GM23338 (cell line): ENCODE results near the gene PRPF18. TPM values are rescaled to one million over a fixed set of nuclear protein-coding genes. Genes with fewer than 3 reads are reported as not detected.

Experiments
- ATAC-seq: fragments of 200-7000 bp; cut with Tn5 transposase; 3 replicates; pipeline ENCODE4 v1.9.1; 2020
- DNase-seq: peaks from one replicate; pipeline ENCODE4 v3.0.0-alpha.2; 2015; ENCODE audit warnings: low spot score
- H2AFZ ChIP-seq: fragments of 200-600 bp; sonication (generic); 2 replicates; pipeline ENCODE4 v1.8.0; 2016; ENCODE audit warnings: antibody characterized with exemption, mild to moderate bottlenecking, moderate library complexity
- H3F3A ChIP-seq: fragments of 200-600 bp; sonication (generic); replicated peaks from 2 replicates; pipeline ENCODE4 v1.8.0; 2017; ENCODE audit warnings: antibody characterized with exemption, mixed run types, low read depth
- H3K27ac ChIP-seq: fragments of 200-600 bp; sonication (generic); 2 replicates; pipeline ENCODE4 v1.6.1; 2016; ENCODE audit warnings: low read depth
- H3K27me3 ChIP-seq: fragments of 200-600 bp; sonication (generic); 2 replicates; pipeline ENCODE4 v1.8.0; 2016; ENCODE audit warnings: mild to moderate bottlenecking, mixed run types, moderate library complexity; ENCODE audit not compliant: insufficient read depth
- H3K36me3 ChIP-seq: fragments of 200-600 bp; sonication (generic); 2 replicates; pipeline ENCODE4 v1.8.0; 2016; ENCODE audit warnings: mild to moderate bottlenecking; ENCODE audit not compliant: insufficient read depth
- H3K4me1 ChIP-seq: fragments of 200-600 bp; sonication (generic); 2 replicates; pipeline ENCODE4 v1.8.0; 2016; ENCODE audit warnings: mild to moderate bottlenecking, moderate library complexity; ENCODE audit not compliant: insufficient read depth
- H3K4me2 ChIP-seq: fragments of 200-600 bp; sonication (generic); 2 replicates; pipeline ENCODE4 v1.7.1; 2017; ENCODE audit warnings: mixed run types
- H3K4me3 ChIP-seq: fragments of 200-600 bp; sonication (generic); 2 replicates; pipeline ENCODE4 v1.6.1; 2016; ENCODE audit warnings: mixed run types
- H3K79me2 ChIP-seq: fragments of 200-600 bp; sonication (generic); replicated peaks from 2 replicates; pipeline ENCODE4 v1.8.0; 2017; ENCODE audit warnings: mild to moderate bottlenecking; ENCODE audit not compliant: insufficient read depth
- H3K9me2 ChIP-seq: fragments of 200-600 bp; sonication (generic); 2 replicates; pipeline ENCODE4 v1.8.0; 2017; ENCODE audit not compliant: insufficient read depth
- H4K20me1 ChIP-seq: fragments of 200-600 bp; sonication (generic); replicated peaks from 2 replicates; pipeline ENCODE4 v1.8.0; 2017; ENCODE audit warnings: mild to moderate bottlenecking; ENCODE audit not compliant: insufficient read depth
- H3K27ac Mint-ChIP-seq: 2 replicates; pipeline ENCODE4 v1.8.0; 2020; ENCODE audit warnings: inconsistent platforms, mild to moderate bottlenecking, moderate library complexity, mixed read lengths
- H3K27me3 Mint-ChIP-seq: 3 replicates; pipeline ENCODE4 v1.8.0; 2022; ENCODE audit warnings: low read depth, mild to moderate bottlenecking, moderate library complexity, mixed read lengths, inconsistent platforms; ENCODE audit not compliant: insufficient read depth, poor library complexity
- H3K36me3 Mint-ChIP-seq: 3 replicates; pipeline ENCODE4 v1.8.0; 2021; ENCODE audit warnings: low read depth, mild to moderate bottlenecking, inconsistent platforms, moderate library complexity, mixed read lengths
- H3K4me1 Mint-ChIP-seq: 3 replicates; pipeline ENCODE4 v1.8.0; 2020; ENCODE audit warnings: mild to moderate bottlenecking, inconsistent platforms, mixed read lengths
- H3K4me3 Mint-ChIP-seq: 3 replicates; pipeline ENCODE4 v1.8.0; 2021; ENCODE audit warnings: moderate library complexity, mild to moderate bottlenecking, inconsistent platforms, mixed read lengths
- H3K9me3 Mint-ChIP-seq: 3 replicates; pipeline ENCODE4 v1.8.0; 2020; ENCODE audit warnings: moderate library complexity, mild to moderate bottlenecking, inconsistent platforms, mixed read lengths
- CREB1 ChIP-seq: fragments of 250-450 bp; sonication (Bioruptor Pico); IDR thresholded peaks from 2 replicates; pipeline ENCODE4 v1.5.0; 2020; ENCODE audit warnings: low read depth, mild to moderate bottlenecking, moderate library complexity
- EZH2 ChIP-seq: fragments of 200-600 bp; sonication (generic); IDR thresholded peaks from one replicate; pipeline ENCODE4 v1.8.0; 2017; ENCODE audit warnings: antibody characterized with exemption, mild to moderate bottlenecking, low read depth; ENCODE audit not compliant: unreplicated experiment
- EZH2phosphoT487 ChIP-seq: fragments of 200-600 bp; sonication (generic); IDR thresholded peaks from one replicate; pipeline ENCODE4 v1.8.1; 2018; ENCODE audit warnings: antibody characterized with exemption; ENCODE audit not compliant: unreplicated experiment
- JUNB ChIP-seq: IDR thresholded peaks from one replicate; pipeline ENCODE4 v1.6.1; 2016; ENCODE audit warnings: antibody characterized with exemption; ENCODE audit not compliant: unreplicated experiment
- REST ChIP-seq: IDR thresholded peaks from one replicate; pipeline ENCODE4 v1.6.1; 2018; ENCODE audit warnings: antibody characterized with exemption; ENCODE audit not compliant: unreplicated experiment
- STAT1 ChIP-seq: IDR thresholded peaks from one replicate; pipeline ENCODE4 v1.6.1; 2016; ENCODE audit warnings: antibody characterized with exemption; ENCODE audit not compliant: unreplicated experiment
- ZNF114 ChIP-seq: fragments of 250-450 bp; sonication (Bioruptor Pico); IDR thresholded peaks from 2 replicates; pipeline ENCODE4 v1.5.0; 2020; ENCODE audit warnings: mild to moderate bottlenecking, moderate library complexity
- polyA plus RNA-seq: library from polyadenylated mRNA; unstranded; fragments of >200 nt; fragmentation: Nextera tagmentation; extraction: Ambion mirVana; gene quantifications from 2 replicates; pipeline ENCODE4 v1.2.1, GENCODE V29; 2016
- total RNA-seq: library from RNA; depleted of rRNA; stranded (reverse); fragments of >200 nt; shearing (Covaris generic); gene quantifications from 2 replicates; pipeline ENCODE4 v1.2.3, GENCODE V29; 2014
- TF ChIP-seq, protein P1 (sequence below): fragments of 250-450 bp; sonication (Bioruptor Pico); IDR thresholded peaks from 2 replicates; pipeline ENCODE4 v1.5.0; 2020; ENCODE audit warnings: mild to moderate bottlenecking, moderate library complexity
- TF ChIP-seq, protein P2 (sequence below), 2 experiments: fragments of 200-600 bp in 1 of 2; sonication (generic) in 1 of 2; conservative IDR thresholded peaks; 2 replicates each; pipeline versions ENCODE4 v1.5.1 to v1.6.1; 2016 to 2017; ENCODE audit warnings: antibody characterized with exemption in 2 of 2, low read depth in 2 of 2, mild to moderate bottlenecking in 2 of 2, moderate library complexity in 1 of 2

The PRPF18 gene
- total and polyA plus RNA-seq, 2 experiments from 2014 or later, result 15.1 to 17.2 TPM

DNA sequence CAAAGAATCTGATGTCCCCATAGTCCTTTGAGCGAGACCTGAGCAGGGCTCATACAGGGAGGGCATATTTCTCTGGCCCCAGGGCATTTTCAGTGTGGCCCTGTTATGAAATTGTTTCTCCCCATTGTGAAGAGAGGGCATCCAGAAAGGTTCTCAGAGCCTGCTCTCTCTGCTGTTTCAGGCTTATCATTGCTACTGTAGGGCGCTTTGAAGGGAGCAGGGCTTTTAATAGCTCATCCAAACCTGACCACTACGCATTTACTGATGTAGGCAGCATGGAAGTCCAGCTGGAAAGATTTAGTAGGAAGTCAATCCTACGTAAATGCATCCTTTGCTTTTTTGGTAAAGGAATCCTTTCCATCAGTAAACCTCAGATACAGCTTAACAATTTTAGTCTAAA is 68.1 kb downstream of the PRPF18 start (continued):
- TF ChIP-seq, protein P1, sequence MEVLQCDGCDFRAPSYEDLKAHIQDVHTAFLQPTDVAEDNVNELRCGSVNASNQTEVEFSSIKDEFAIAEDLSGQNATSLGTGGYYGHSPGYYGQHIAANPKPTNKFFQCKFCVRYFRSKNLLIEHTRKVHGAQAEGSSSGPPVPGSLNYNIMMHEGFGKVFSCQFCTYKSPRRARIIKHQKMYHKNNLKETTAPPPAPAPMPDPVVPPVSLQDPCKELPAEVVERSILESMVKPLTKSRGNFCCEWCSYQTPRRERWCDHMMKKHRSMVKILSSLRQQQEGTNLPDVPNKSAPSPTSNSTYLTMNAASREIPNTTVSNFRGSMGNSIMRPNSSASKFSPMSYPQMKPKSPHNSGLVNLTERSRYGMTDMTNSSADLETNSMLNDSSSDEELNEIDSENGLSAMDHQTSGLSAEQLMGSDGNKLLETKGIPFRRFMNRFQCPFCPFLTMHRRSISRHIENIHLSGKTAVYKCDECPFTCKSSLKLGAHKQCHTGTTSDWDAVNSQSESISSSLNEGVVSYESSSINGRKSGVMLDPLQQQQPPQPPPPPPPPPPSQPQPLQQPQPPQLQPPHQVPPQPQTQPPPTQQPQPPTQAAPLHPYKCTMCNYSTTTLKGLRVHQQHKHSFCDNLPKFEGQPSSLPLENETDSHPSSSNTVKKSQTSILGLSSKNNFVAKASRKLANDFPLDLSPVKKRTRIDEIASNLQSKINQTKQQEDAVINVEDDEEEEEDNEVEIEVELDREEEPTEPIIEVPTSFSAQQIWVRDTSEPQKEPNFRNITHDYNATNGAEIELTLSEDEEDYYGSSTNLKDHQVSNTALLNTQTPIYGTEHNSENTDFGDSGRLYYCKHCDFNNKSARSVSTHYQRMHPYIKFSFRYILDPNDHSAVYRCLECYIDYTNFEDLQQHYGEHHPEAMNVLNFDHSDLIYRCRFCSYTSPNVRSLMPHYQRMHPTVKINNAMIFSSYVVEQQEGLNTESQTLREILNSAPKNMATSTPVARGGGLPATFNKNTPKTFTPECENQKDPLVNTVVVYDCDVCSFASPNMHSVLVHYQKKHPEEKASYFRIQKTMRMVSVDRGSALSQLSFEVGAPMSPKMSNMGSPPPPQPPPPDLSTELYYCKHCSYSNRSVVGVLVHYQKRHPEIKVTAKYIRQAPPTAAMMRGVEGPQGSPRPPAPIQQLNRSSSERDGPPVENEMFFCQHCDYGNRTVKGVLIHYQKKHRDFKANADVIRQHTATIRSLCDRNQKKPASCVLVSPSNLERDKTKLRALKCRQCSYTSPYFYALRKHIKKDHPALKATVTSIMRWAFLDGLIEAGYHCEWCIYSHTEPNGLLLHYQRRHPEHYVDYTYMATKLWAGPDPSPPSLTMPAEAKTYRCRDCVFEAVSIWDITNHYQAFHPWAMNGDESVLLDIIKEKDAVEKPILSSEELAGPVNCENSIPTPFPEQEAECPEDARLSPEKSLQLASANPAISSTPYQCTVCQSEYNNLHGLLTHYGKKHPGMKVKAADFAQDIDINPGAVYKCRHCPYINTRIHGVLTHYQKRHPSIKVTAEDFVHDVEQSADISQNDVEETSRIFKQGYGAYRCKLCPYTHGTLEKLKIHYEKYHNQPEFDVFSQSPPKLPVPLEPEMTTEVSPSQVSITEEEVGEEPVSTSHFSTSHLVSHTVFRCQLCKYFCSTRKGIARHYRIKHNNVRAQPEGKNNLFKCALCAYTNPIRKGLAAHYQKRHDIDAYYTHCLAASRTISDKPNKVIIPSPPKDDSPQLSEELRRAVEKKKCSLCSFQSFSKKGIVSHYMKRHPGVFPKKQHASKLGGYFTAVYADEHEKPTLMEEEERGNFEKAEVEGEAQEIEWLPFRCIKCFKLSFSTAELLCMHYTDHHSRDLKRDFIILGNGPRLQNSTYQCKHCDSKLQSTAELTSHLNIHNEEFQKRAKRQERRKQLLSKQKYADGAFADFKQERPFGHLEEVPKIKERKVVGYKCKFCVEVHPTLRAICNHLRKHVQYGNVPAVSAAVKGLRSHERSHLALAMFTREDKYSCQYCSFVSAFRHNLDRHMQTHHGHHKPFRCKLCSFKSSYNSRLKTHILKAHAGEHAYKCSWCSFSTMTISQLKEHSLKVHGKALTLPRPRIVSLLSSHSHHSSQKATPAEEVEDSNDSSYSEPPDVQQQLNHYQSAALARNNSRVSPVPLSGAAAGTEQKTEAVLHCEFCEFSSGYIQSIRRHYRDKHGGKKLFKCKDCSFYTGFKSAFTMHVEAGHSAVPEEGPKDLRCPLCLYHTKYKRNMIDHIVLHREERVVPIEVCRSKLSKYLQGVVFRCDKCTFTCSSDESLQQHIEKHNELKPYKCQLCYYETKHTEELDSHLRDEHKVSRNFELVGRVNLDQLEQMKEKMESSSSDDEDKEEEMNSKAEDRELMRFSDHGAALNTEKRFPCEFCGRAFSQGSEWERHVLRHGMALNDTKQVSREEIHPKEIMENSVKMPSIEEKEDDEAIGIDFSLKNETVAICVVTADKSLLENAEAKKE (CRISPR knock-in tag), result no peak

GRCh38 chr10:13656337-13657100 is 69.8 kb downstream of the PRPF18 start:
- H3K9me2 ChIP-seq, result no peaks in the 10 kb centered on the region
- no peak overlapping the region for H2AFZ ChIP-seq
- 0 out of 2 replicates have a peak, but pooled peaks cover 3% of the 10 kb centered on the region for H4K20me1 ChIP-seq
- DNase-seq (no peak), ATAC-seq (no peak)
- H3K36me3 ChIP-seq, result no peaks in the 10 kb centered on the region
- no peak overlapping the region for H3K27ac Mint-ChIP-seq
- no peaks in the 10 kb centered on the region; the same call in 1 of the 2 replicates for H3K4me1 ChIP-seq
- no peaks in the 10 kb centered on the region for H3K27me3 ChIP-seq
- H3K27me3 Mint-ChIP-seq, result peaks cover 4% of the 10 kb centered on the region
- peaks cover 13% of the 10 kb centered on the region; the same call in 2 of the 3 replicates for H3K4me1 Mint-ChIP-seq
- no peaks in the 10 kb centered on the region for H3K9me3 Mint-ChIP-seq
- H3K4me3 ChIP-seq, result no peak overlapping the region
- H3K4me3 Mint-ChIP-seq, result no peak overlapping the region
- H3K36me3 Mint-ChIP-seq, result peaks cover 41% of the 10 kb centered on the region
- H3K79me2 ChIP-seq, result no peaks in the 10 kb centered on the region
- no peak overlapping the region for H3K4me2 ChIP-seq
- H3F3A ChIP-seq, result no peaks in the 10 kb centered on the region
- TF ChIP-seq JUNB (no peak), EZH2phosphoT487 (no peak), REST (no peak), CREB1 (CRISPR knock-in tag) (no peak), ZNF114 (no peak), STAT1 (no peak), EZH2 (no peak)
- TF ChIP-seq, protein P2, sequence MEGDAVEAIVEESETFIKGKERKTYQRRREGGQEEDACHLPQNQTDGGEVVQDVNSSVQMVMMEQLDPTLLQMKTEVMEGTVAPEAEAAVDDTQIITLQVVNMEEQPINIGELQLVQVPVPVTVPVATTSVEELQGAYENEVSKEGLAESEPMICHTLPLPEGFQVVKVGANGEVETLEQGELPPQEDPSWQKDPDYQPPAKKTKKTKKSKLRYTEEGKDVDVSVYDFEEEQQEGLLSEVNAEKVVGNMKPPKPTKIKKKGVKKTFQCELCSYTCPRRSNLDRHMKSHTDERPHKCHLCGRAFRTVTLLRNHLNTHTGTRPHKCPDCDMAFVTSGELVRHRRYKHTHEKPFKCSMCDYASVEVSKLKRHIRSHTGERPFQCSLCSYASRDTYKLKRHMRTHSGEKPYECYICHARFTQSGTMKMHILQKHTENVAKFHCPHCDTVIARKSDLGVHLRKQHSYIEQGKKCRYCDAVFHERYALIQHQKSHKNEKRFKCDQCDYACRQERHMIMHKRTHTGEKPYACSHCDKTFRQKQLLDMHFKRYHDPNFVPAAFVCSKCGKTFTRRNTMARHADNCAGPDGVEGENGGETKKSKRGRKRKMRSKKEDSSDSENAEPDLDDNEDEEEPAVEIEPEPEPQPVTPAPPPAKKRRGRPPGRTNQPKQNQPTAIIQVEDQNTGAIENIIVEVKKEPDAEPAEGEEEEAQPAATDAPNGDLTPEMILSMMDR (conservative IDR thresholded peaks at IDR 0.05; ENCODE audit: low read depth in 2 of 2), result no peak
- 0 out of 2 replicates have a peak overlapping the region, but pooled peaks have one; percentile 20 for H3K27ac ChIP-seq
